Measurements from ENCODE around the gene ZNF799.
"Not testable (repeated sequence)": the region's sequence is repeated elsewhere in the genome, so short reads cannot be mapped to it uniquely, and the experiment has no call there.

The ZNF799 gene

GRCh38 chr19:12400633-12401502, at the start of gene ZNF799:
Gene ZNF799, minus strand, starts transcription at chr19:12401271. Its CDS starts 201 bp downstream, at chr19:12401070.
- DNase-seq, result peak; percentile 84

GRCh38 chr19:12450844-12451243, 49.8 kb upstream of the ZNF799 start:
- no peak for DNase-seq

- DNase-seq, result no peak
Measured at GRCh38 chr19:12448808-12449207, 47.7 kb upstream of the ZNF799 start.

- DNase-seq, result peak; percentile 99
Measured at GRCh38 chr19:12440541-12441316, 39.7 kb upstream of the ZNF799 start, which contains the start of gene ZNF443. Gene ZNF443, minus strand, starts transcription at chr19:12441021. Its CDS starts 107 bp downstream, at chr19:12440914.

GRCh38 chr19:12439686-12440540, 38.8 kb upstream of the ZNF799 start:
- DNase-seq, result peak; percentile 40

GRCh38 chr19:12430726-12431299, 29.7 kb upstream of the ZNF799 start:
- not testable (repeated sequence) for DNase-seq

GRCh38 chr19:12425888-12426274, 24.8 kb upstream of the ZNF799 start:
- DNase-seq, result no peak

- DNase-seq, result no peak
Measured at GRCh38 chr19:12425236-12425887, 24.3 kb upstream of the ZNF799 start.

GRCh38 chr19:12417273-12417672, 16.2 kb upstream of the ZNF799 start:
- not testable (repeated sequence) for DNase-seq

- DNase-seq, result no peak
Measured at GRCh38 chr19:12411893-12412292, 10.8 kb upstream of the ZNF799 start.

GRCh38 chr19:12399901-12400632, 1.0 kb downstream of the ZNF799 start:
- DNase-seq, result peak; percentile 9

GRCh38 chr19:12391148-12391547, 9.9 kb downstream of the ZNF799 start:
- DNase-seq, result not testable (repeated sequence)

- DNase-seq, result not testable (repeated sequence)
Measured at GRCh38 chr19:12386365-12386764, 14.7 kb downstream of the ZNF799 start.

- no peak for DNase-seq
Measured at GRCh38 chr19:12380444-12380737, 20.7 kb downstream of the ZNF799 start.

GRCh38 chr19:12379732-12380443, 21.2 kb downstream of the ZNF799 start:
- DNase-seq, result no peak

- no peak for DNase-seq
Measured at GRCh38 chr19:12374026-12374425, 27.0 kb downstream of the ZNF799 start.

GRCh38 chr19:12365236-12366162, 35.6 kb downstream of the ZNF799 start, which contains the start of gene ZNF442:
Gene ZNF442, minus strand, starts transcription at chr19:12365683. Its CDS starts 2,052 bp downstream, at chr19:12363631.
- peak; percentile 85 for DNase-seq

- no peak for DNase-seq
Measured at GRCh38 chr19:12364391-12365235, 36.5 kb downstream of the ZNF799 start.
